ENCODE results near the gene ORM2.

DNA sequence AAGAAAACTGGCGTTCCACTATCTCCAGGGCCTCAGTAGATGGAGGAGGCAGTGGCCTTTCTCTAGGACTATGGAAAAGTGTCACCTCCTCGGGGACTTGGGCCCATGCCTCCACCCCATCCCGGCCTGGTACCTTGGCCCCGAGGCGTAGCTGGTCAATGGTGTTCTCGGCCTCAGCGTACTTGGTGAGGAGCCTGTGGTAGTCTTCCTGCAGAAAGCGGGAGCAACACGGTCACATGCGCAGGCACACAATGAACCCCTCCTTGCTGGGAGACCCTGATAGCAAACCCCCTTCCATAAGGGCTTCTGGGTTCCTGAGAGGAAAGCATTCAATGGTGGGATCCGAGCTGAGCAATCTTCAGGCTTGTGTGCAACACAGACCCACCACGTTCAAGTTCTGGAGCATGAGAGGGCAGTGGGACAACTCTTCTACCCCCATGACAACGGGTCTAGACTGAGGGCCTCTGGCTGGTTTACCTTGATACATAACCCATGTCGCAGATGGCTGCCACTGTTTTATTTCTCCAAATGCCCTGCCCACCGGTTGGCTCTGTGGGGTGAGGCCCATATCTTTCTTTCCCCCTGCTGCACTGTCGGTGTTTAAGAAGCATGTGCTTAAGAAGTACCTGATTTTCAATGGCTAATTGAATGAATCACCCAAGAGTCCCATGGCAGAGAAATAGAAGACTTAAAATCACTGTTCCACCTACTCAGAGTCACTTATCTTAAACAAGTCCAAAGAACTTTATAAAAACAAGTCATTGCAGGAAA is 44.5 kb downstream of the ORM2 start:
- no peak for TF ChIP-seq POLR2A (IDR thresholded peaks at IDR 0.05)
- no peak for TF ChIP-seq CTCF (IDR thresholded peaks at IDR 0.05)

All from Peyer's patch (tissue), 4 donors.